DOHH2 (cell line): ENCODE data around the gene SPATA31C1.

ENCODE experiments used
- CTCF ChIP-seq: fragments of 200-600 bp; sonication (generic); IDR thresholded peaks from one replicate; pipeline ENCODE4 v1.5.1; 2014; ENCODE audit warnings: antibody characterized with exemption, mild to moderate bottlenecking, low read depth, low read length; ENCODE audit not compliant: poor library complexity, severe bottlenecking
- EZH2phosphoT487 ChIP-seq: fragments of 200-600 bp; sonication (generic); IDR thresholded peaks from 2 replicates; pipeline ENCODE4 v1.6.1; 2017; ENCODE audit warnings: borderline replicate concordance, mild to moderate bottlenecking, antibody characterized with exemption, low read length, moderate library complexity, mixed read lengths

GRCh38 chr9:87873607-87874303, 44.0 kb upstream of the SPATA31C1 start:
- no peak for TF ChIP-seq CTCF
- no peak for TF ChIP-seq EZH2phosphoT487
